Thyroid gland (tissue), 4 donors: ENCODE measurements around the gene ABCA2.

Experiments used
- POLR2A ChIP-seq, 2 donors: fragments of 450-650 bp; IDR thresholded peaks; one replicate each; pipeline ENCODE4 v1.6.1; 2017; ENCODE audit warnings: antibody characterized with exemption in 2 of 2, mild to moderate bottlenecking in 2 of 2, moderate library complexity in 1 of 2
- TF ChIP-seq, protein P1 (sequence below), 6 experiments: fragments of 200-600 bp in 3 of 6; fragments of 450-650 bp in 3 of 6; sonication (generic) in 3 of 6; IDR thresholded peaks; one replicate each; pipeline ENCODE4 v1.5.1; 2016 to 2019; ENCODE audit warnings: antibody characterized with exemption in 6 of 6, mild to moderate bottlenecking in 2 of 6, inconsistent platforms in 1 of 6, moderate library complexity in 1 of 6

DNA sequence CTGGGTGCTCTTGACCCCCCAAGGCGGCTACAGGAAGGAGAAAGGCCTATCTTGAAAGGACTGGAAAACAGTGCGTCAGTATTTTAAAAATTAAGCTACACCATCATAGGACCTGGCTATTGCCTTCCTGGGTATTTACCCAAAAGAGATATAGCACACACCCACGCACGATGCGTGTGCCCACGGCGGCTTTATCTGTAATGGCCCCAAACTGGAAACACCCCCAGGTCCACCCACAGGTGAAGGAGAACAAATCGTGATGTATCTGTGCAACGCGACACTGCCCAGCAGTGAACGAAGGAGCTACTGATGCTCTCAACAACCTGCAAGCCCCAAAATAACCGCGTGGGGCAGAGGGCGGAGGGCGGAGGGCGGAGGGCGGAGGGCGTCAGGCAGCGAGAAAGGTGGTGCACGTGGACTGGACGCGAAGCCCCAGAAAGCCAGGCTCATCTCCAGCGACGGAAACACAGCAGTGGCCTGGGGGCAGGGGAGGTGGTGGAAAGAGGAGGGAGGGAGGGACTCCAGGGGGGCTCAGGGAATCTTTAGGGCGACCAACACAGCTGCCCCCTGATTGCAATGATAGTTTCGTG is 63.1 kb downstream of the ABCA2 start:
- TF ChIP-seq POLR2A (IDR thresholded peaks at IDR 0.05) = no peak
- TF ChIP-seq, protein P1, sequence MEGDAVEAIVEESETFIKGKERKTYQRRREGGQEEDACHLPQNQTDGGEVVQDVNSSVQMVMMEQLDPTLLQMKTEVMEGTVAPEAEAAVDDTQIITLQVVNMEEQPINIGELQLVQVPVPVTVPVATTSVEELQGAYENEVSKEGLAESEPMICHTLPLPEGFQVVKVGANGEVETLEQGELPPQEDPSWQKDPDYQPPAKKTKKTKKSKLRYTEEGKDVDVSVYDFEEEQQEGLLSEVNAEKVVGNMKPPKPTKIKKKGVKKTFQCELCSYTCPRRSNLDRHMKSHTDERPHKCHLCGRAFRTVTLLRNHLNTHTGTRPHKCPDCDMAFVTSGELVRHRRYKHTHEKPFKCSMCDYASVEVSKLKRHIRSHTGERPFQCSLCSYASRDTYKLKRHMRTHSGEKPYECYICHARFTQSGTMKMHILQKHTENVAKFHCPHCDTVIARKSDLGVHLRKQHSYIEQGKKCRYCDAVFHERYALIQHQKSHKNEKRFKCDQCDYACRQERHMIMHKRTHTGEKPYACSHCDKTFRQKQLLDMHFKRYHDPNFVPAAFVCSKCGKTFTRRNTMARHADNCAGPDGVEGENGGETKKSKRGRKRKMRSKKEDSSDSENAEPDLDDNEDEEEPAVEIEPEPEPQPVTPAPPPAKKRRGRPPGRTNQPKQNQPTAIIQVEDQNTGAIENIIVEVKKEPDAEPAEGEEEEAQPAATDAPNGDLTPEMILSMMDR (IDR thresholded peaks at IDR 0.05) = no peak
